AG04450 (cell line): ENCODE data around the gene MTMR11. TPM values are rescaled to one million over a fixed set of nuclear protein-coding genes. Genes with fewer than 3 reads are reported as not detected.

Experiments
- CTCF ChIA-PET: fragments of 300-600, 350-600 bp; formaldehyde crosslinking; extraction: SDS; loops from one replicate; lab custom pipeline; 2022; ENCODE audit warnings: antibody characterized with exemption, inconsistent platforms; lab: Charles Lee
- POLR2A ChIA-PET: fragments of 350-600 bp; formaldehyde crosslinking; extraction: SDS; loops from one replicate; lab custom pipeline; 2021; ENCODE audit warnings: antibody characterized with exemption, inconsistent platforms; lab: Yijun Ruan, JAX
- DNase-seq: peaks from one replicate; pipeline ENCODE4 v3.0.0-alpha.2; 2011; ENCODE audit warnings: low read depth, low spot score
- H3K27ac ChIP-seq: one replicate; pipeline ENCODE4 v1.5.1; 2012; ENCODE audit warnings: low read depth, low read length, control low read depth
- H3K27me3 ChIP-seq: one replicate; pipeline ENCODE4 v1.6.0; 2012; ENCODE audit warnings: low read length; ENCODE audit not compliant: control insufficient read depth, insufficient read depth
- H3K4me3 ChIP-seq: 2 replicates; pipeline ENCODE4 v1.5.1; 2011; ENCODE audit warnings: mild to moderate bottlenecking, low read depth, low read length, control low read depth
- H3K9me3 ChIP-seq: 2 replicates; pipeline ENCODE4 v1.5.1; 2012; ENCODE audit warnings: low read length; ENCODE audit not compliant: control insufficient read depth, insufficient read depth
- CTCF ChIP-seq: IDR thresholded peaks from 2 replicates; pipeline ENCODE4 v1.5.1; 2011; ENCODE audit warnings: low read depth, low read length, control low read depth, inconsistent platforms
- polyA plus RNA-seq: library from polyadenylated mRNA; depleted of rRNA; stranded (reverse); fragments of >200 nt; gene quantifications from 2 replicates; pipeline ENCODE4 v1.2.3, GENCODE V29; 2011

Gene MTMR11
- polyA plus RNA-seq, 1 experiment, result 17.0 TPM

- TF ChIP-seq CTCF, result no peak
- Histone ChIP-seq H3K4me3 (peak overlapping the region; percentile 91), H3K9me3 (no peaks in the 10 kb centered on the region; the same call in 1 of the 2 replicates), H3K27ac (peak overlapping the region; percentile 39), H3K27me3 (no peaks in the 10 kb centered on the region)
- POLR2A ChIA-PET, result no interaction called here
- CTCF ChIA-PET, result no interaction called here
- no peak for DNase-seq
Observed at GRCh38 chr1:149927056-149927562, 9.6 kb downstream of the MTMR11 start.

- H3K9me3 ChIP-seq, result no peaks in the 10 kb centered on the region; the same call in 1 of the 2 replicates
- POLR2A ChIA-PET, result no interaction called here
- H3K27ac ChIP-seq, result no peak overlapping the region
- no peaks in the 10 kb centered on the region for H3K27me3 ChIP-seq
- no peak for TF ChIP-seq CTCF
- CTCF ChIA-PET, result no interaction called here
- peak overlapping the region; percentile 91 for H3K4me3 ChIP-seq
- no peak for DNase-seq
Observed at GRCh38 chr1:149926296-149926695, 10.4 kb downstream of the MTMR11 start.

- Histone ChIP-seq H3K27me3 (no peaks in the 10 kb centered on the region), H3K27ac (no peak overlapping the region), H3K4me3 (no peak overlapping the region; the same call in 1 of the 2 replicates), H3K9me3 (no peaks in the 10 kb centered on the region; the same call in 1 of the 2 replicates)
- CTCF ChIA-PET, result interaction anchor here (0.6 to 0.8 kb wide), 3 partner anchors 16 to 261 kb away, joined by 3 to 4 read pairs (median 3); a partner anchor contains a TSS
- POLR2A ChIA-PET, result interaction anchor here (0.6 kb wide), 1 partner anchor 261 kb away, joined by 3 read pairs; no protein-coding TSS in a partner anchor
- no peak for DNase-seq
- TF ChIP-seq CTCF, result no peak
Observed at GRCh38 chr1:149925751-149926150, 10.9 kb downstream of the MTMR11 start.

- ChIA-PET POLR2A (interaction anchor here (0.6 kb wide), 1 partner anchor 262 kb away, joined by 3 read pairs; no protein-coding TSS in a partner anchor), CTCF (interaction anchor here (0.6 to 0.8 kb wide), 3 partner anchors 17 to 262 kb away, joined by 3 to 4 read pairs (median 3); a partner anchor contains a TSS)
- Histone ChIP-seq H3K9me3 (no peaks in the 10 kb centered on the region; the same call in 1 of the 2 replicates), H3K27me3 (no peaks in the 10 kb centered on the region), H3K27ac (no peak overlapping the region), H3K4me3 (no peak overlapping the region)
- DNase-seq, result no peak
- TF ChIP-seq CTCF, result no peak
Observed at GRCh38 chr1:149925345-149925744, 11.3 kb downstream of the MTMR11 start.

GRCh38 chr1:149923626-149924025, 13.1 kb downstream of the MTMR11 start:
- POLR2A ChIA-PET, result no interaction called here
- no peaks in the 10 kb centered on the region for H3K27me3 ChIP-seq
- H3K4me3 ChIP-seq, result no peak overlapping the region
- CTCF ChIA-PET, result no interaction called here
- DNase-seq, result no peak
- H3K9me3 ChIP-seq, result no peaks in the 10 kb centered on the region; the same call in 1 of the 2 replicates
- no peak overlapping the region for H3K27ac ChIP-seq
- TF ChIP-seq CTCF, result no peak
